Measurements from ENCODE around the gene DHODH.

- TF ChIP-seq CHD1 (IDR thresholded peaks at IDR 0.05; ENCODE audit: low read depth, low read length) = no peak
- no peak for TF ChIP-seq CTCF (conservative IDR thresholded peaks at IDR 0.05; ENCODE audit: low read depth, low read length)
- no peak for TF ChIP-seq ELK1 (IDR thresholded peaks at IDR 0.05; ENCODE audit: borderline replicate concordance, low read depth, low read length)
- TF ChIP-seq USF2 (IDR thresholded peaks at IDR 0.05; ENCODE audit: low read depth, low read length) = no peak
- no peak for TF ChIP-seq FOS (IDR thresholded peaks at IDR 0.05; ENCODE audit: low read depth, low read length)
- no peak for TF ChIP-seq MXI1 (IDR thresholded peaks at IDR 0.05; ENCODE audit: borderline replicate concordance, low read depth, low read length)
- no peak for TF ChIP-seq CEBPB (IDR thresholded peaks at IDR 0.05; ENCODE audit: low read depth, low read length)
- no peak for TF ChIP-seq MAFK (IDR thresholded peaks at IDR 0.05; ENCODE audit: low read depth, low read length)
Measured at GRCh38 chr16:72043058-72043457, 34.5 kb downstream of the DHODH start.
